ENCODE measurements around the gene TIMM44.
"Not testable (repeated sequence)": the region's sequence is repeated elsewhere in the genome, so short reads cannot be mapped to it uniquely, and the experiment has no call there.

The TIMM44 gene

DNA sequence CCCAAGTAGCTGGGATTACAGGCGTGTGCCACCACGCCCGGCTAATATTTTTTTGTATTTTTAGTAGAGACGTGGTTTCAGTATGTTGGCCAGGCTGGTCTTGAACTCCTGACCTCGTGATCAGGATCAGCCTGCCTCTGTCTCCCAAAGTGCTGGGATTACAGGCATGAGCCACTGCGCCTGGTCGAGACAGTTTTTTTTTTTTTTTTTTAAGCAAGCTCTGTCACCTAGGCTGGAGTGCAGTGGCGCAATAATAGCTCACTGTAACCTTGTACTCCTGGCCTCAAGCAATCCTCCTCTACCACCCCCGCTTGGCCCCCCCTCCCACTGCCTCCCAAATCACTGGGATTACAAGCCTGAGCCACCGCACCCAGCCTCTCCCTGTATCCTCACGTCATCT lies 46.2 kb downstream of the TIMM44 start:
- no CpG with 5 or more reads among the region's 11 CpGs for whole genome bisulfite sequencing (ENCODE audit: extremely low coverage, insufficient coverage, low lambda C conversion rate)
- H3K36me3 ChIP-seq (ENCODE audit: control insufficient read depth, insufficient read depth, low read length) = no peaks in the 10 kb centered on the region
- H3K4me3 ChIP-seq (ENCODE audit: low read length) = no peak overlapping the region

DNA sequence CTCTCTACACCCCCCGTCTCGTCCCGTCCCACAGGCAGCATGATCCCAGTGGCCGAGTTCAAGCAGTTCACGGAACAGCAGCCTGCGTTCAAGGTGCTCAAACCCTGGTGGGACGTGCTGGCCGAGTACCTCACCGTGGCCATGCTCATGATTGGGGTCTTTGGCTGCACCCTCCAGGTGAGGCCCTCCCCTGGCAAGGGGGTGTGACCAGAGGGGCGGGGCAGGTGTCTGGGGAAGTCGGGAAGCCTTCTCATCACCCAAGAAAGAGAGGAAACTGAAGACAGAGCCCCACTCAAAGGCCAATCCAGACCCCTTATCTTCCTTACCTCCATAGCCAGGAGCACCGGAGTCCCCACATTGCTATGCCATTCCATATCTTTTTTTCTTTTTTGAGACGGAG lies 47.9 kb downstream of the TIMM44 start:
- no peak for DNase-seq
- H2BK15ac ChIP-seq (replicated peaks; ENCODE audit: low read depth) = no peak overlapping the region
- H3K79me1 ChIP-seq (ENCODE audit: low read length) = no peaks in the 10 kb centered on the region
- no peak overlapping the region for H3K18ac ChIP-seq (ENCODE audit: low read length)
- no peak overlapping the region for H3K9ac ChIP-seq (ENCODE audit: low read length)
- H2AK5ac ChIP-seq (ENCODE audit: low read length) = no peak overlapping the region
- no peak overlapping the region for H2BK120ac ChIP-seq (ENCODE audit: low read depth, low read length)
- H3K56ac ChIP-seq (ENCODE audit: low read length) = no peak overlapping the region
- no peaks in the 10 kb centered on the region for H3K27me3 ChIP-seq (ENCODE audit: insufficient read depth, low read length, poor library complexity)
- H3K27ac ChIP-seq (ENCODE audit: low read depth, low read length) = no peak overlapping the region
- H3K4me1 ChIP-seq (ENCODE audit: control insufficient read depth, low read depth, low read length) = no peaks in the 10 kb centered on the region
- H4K8ac ChIP-seq (ENCODE audit: low read depth, low read length) = no peak overlapping the region
- no CpG with 5 or more reads among the region's 13 CpGs for WGBS (ENCODE audit: extremely low coverage, insufficient coverage, low lambda C conversion rate)
- no peak overlapping the region for H4K5ac ChIP-seq (ENCODE audit: low read length)
- H3K23ac ChIP-seq (ENCODE audit: low read length) = no peak overlapping the region
- no peak overlapping the region for H3K4ac ChIP-seq (ENCODE audit: low read depth, low read length)
- no peak overlapping the region for H3K4me2 ChIP-seq (ENCODE audit: low read length)
- no peak overlapping the region for H3K4me3 ChIP-seq (ENCODE audit: low read length)
- H3K79me2 ChIP-seq (ENCODE audit: control insufficient read depth, insufficient read depth, low read length) = no peaks in the 10 kb centered on the region
- H3K36me3 ChIP-seq (ENCODE audit: control insufficient read depth, insufficient read depth, low read length) = no peaks in the 10 kb centered on the region
- no peak overlapping the region for H2BK5ac ChIP-seq (ENCODE audit: low read length)

More for the DNA sequence above, 46.2 kb downstream of the TIMM44 start:
- H3K4me2 ChIP-seq (ENCODE audit: low read length) = no peak overlapping the region
- no peak overlapping the region for H2BK120ac ChIP-seq (ENCODE audit: low read depth, low read length)
- H4K5ac ChIP-seq (ENCODE audit: low read length) = no peak overlapping the region
- no peaks in the 10 kb centered on the region for H3K4me1 ChIP-seq (ENCODE audit: control insufficient read depth, low read depth, low read length)
- no peak for DNase-seq
- no peaks in the 10 kb centered on the region for H3K79me2 ChIP-seq (ENCODE audit: control insufficient read depth, insufficient read depth, low read length)
- no peak overlapping the region for H3K56ac ChIP-seq (ENCODE audit: low read length)
- H2BK5ac ChIP-seq (ENCODE audit: low read length) = no peak overlapping the region
- H4K8ac ChIP-seq (ENCODE audit: low read depth, low read length) = no peak overlapping the region
- H3K18ac ChIP-seq (ENCODE audit: low read length) = no peak overlapping the region
- no peak overlapping the region for H3K4ac ChIP-seq (ENCODE audit: low read depth, low read length)
- H3K23ac ChIP-seq (ENCODE audit: low read length) = no peak overlapping the region
- H3K79me1 ChIP-seq (ENCODE audit: low read length) = no peaks in the 10 kb centered on the region
- no peak overlapping the region for H3K27ac ChIP-seq (ENCODE audit: low read depth, low read length)
- no peaks in the 10 kb centered on the region for H3K27me3 ChIP-seq (ENCODE audit: insufficient read depth, low read length, poor library complexity)
- H2AK5ac ChIP-seq (ENCODE audit: low read length) = no peak overlapping the region
- H3K9ac ChIP-seq (ENCODE audit: low read length) = no peak overlapping the region
- H2BK15ac ChIP-seq (replicated peaks; ENCODE audit: low read depth) = no peak overlapping the region

DNA sequence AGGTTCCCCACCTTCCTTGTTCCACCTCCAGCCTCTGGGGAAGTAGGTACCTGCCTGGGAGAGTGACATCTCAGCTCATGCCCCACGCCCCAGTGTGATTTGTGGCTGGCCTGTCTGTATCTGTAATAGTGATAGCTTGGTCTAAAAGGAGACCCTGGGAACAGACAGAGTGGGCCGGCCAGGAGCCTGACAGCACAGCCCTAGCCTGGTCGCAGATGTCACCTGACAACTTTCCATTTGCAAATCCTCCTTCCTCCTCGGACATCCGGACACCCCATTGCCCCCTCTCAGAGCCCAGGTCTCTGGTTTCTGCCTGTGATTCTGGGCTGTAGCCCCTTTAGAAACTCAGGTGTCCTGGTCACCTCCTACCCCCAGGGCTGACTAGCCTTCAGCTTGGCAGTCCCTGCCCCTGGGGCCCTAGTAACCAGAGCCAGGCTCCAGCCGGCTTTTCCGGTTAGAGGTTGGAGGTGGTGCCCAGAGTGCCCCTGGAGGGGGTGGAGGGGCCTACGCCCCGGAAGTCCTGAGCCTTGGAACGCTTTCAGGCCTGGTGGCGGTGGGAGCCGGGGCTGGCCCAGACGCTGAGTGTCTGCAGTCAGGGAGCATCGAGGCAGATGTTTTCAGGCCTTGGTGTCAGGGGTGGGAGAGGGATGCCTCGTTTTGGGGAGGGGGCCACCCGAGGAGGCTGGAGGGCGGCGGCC lies 48.7 kb downstream of the TIMM44 start:
- no peak overlapping the region for H3K27ac ChIP-seq (ENCODE audit: low read depth, low read length)
- WGBS (ENCODE audit: extremely low coverage, insufficient coverage, low lambda C conversion rate) = no CpG with 5 or more reads among the region's 18 CpGs

DNA sequence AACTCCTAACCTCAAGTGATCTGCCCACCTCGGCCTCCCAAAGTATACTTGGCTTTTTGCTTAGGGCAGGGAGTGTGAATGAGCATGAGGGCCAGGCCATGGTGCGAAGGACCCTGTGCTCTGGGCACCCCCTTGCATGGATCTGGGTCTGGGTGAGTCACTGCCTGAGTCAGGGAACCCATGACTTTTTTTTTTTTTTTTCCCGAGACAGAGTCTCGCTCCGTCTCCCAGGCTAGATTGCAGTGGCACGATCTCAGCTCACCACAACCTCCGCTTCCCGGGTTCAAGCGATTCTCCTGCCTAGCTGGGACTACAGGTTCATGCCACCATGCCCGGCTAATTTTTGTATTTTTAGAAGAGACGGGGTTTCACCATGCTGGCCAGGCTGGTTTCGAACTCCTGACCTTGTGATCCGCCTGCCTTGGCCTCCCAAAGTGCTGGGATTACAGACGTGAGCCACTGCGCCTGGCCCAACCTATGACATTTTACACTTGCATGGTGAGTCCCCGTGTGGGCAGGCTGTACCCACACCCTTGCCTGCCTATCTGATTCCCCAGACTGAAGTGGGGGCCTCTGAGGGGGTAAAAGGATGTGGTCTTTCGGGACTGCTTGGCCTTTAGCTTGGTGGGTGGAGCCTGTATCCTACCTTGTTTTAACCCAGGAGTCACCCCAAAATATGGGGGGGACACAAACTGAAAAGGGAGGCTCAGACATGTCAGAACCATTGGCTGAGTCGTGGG lies 49.9 kb downstream of the TIMM44 start:
- not testable (repeated sequence) for H3K9ac ChIP-seq (ENCODE audit: low read length); H3K23ac ChIP-seq (ENCODE audit: low read length); H3K79me1 ChIP-seq (ENCODE audit: low read length); H3K4me3 ChIP-seq (ENCODE audit: low read length); H4K8ac ChIP-seq (ENCODE audit: low read depth, low read length); H3K4me2 ChIP-seq (ENCODE audit: low read length); H3K4me1 ChIP-seq (ENCODE audit: control insufficient read depth, low read depth, low read length); H2BK5ac ChIP-seq (ENCODE audit: low read length); H3K36me3 ChIP-seq (ENCODE audit: control insufficient read depth, insufficient read depth, low read length); H3K56ac ChIP-seq (ENCODE audit: low read length); H3K4ac ChIP-seq (ENCODE audit: low read depth, low read length); H3K18ac ChIP-seq (ENCODE audit: low read length); H2BK15ac ChIP-seq (replicated peaks; ENCODE audit: low read depth); H2AK5ac ChIP-seq (ENCODE audit: low read length); H3K27ac ChIP-seq (ENCODE audit: low read depth, low read length); H3K27me3 ChIP-seq (ENCODE audit: insufficient read depth, low read length, poor library complexity); H4K5ac ChIP-seq (ENCODE audit: low read length); H3K79me2 ChIP-seq (ENCODE audit: control insufficient read depth, insufficient read depth, low read length); DNase-seq; H2BK120ac ChIP-seq (ENCODE audit: low read depth, low read length)
- no CpG with 5 or more reads among the region's 18 CpGs for WGBS (ENCODE audit: extremely low coverage, insufficient coverage, low lambda C conversion rate)

More for the DNA sequence above, 48.7 kb downstream of the TIMM44 start:
- Histone ChIP-seq H3K79me1 (ENCODE audit: low read length) (no peaks in the 10 kb centered on the region), H4K5ac (ENCODE audit: low read length) (no peak overlapping the region), H3K4me1 (ENCODE audit: control insufficient read depth, low read depth, low read length) (no peaks in the 10 kb centered on the region), H3K18ac (ENCODE audit: low read length) (no peak overlapping the region), H3K79me2 (ENCODE audit: control insufficient read depth, insufficient read depth, low read length) (no peaks in the 10 kb centered on the region), H3K4me2 (ENCODE audit: low read length) (no peak overlapping the region), H3K9ac (ENCODE audit: low read length) (no peak overlapping the region), H2BK15ac (replicated peaks; ENCODE audit: low read depth) (no peak overlapping the region), H3K56ac (ENCODE audit: low read length) (no peak overlapping the region), H2BK120ac (ENCODE audit: low read depth, low read length) (no peak overlapping the region), H2BK5ac (ENCODE audit: low read length) (no peak overlapping the region), H3K36me3 (ENCODE audit: control insufficient read depth, insufficient read depth, low read length) (no peaks in the 10 kb centered on the region), H3K23ac (ENCODE audit: low read length) (no peak overlapping the region), H4K8ac (ENCODE audit: low read depth, low read length) (no peak overlapping the region), H3K27me3 (ENCODE audit: insufficient read depth, low read length, poor library complexity) (no peaks in the 10 kb centered on the region), H3K4ac (ENCODE audit: low read depth, low read length) (no peak overlapping the region), H3K4me3 (ENCODE audit: low read length) (no peak overlapping the region), H2AK5ac (ENCODE audit: low read length) (no peak overlapping the region)
- no peak for DNase-seq

DNA sequence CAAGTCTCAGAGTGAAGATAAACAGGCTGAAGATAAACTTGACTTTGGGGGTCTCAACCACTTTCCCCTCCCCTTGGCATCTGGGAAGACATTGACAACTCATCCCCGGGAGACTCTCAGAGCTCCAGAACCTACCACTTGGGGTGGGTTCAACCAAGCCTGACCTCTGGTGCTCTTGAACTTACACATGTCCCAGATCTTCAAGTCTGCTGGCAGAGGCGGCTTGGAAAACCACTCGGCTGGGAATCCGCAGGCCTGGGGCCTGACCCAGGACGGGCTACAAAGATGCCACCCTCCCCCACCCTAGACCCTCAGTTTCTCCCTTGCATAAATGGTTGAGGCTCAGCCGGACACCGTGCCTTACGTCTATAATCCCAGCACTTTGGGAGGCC lies 54.6 kb downstream of the TIMM44 start:
- H2AK5ac ChIP-seq (ENCODE audit: low read length) = no peak overlapping the region
- H4K8ac ChIP-seq (ENCODE audit: low read depth, low read length) = no peak overlapping the region
- no peak overlapping the region for H2BK120ac ChIP-seq (ENCODE audit: low read depth, low read length)
- H3K79me1 ChIP-seq (ENCODE audit: low read length) = no peaks in the 10 kb centered on the region
- H3K27ac ChIP-seq (ENCODE audit: low read depth, low read length) = no peak overlapping the region
- no peak overlapping the region for H4K5ac ChIP-seq (ENCODE audit: low read length)
- H2BK5ac ChIP-seq (ENCODE audit: low read length) = no peak overlapping the region
- H3K4me2 ChIP-seq (ENCODE audit: low read length) = peak overlapping the region; percentile 64
- no peaks in the 10 kb centered on the region for H3K36me3 ChIP-seq (ENCODE audit: control insufficient read depth, insufficient read depth, low read length)
- no peaks in the 10 kb centered on the region for H3K27me3 ChIP-seq (ENCODE audit: insufficient read depth, low read length, poor library complexity)
- H3K18ac ChIP-seq (ENCODE audit: low read length) = peak overlapping the region; percentile 78
- H3K56ac ChIP-seq (ENCODE audit: low read length) = peak overlapping the region; percentile 92
- H3K9ac ChIP-seq (ENCODE audit: low read length) = peak overlapping the region; percentile 71
- no peak overlapping the region for H3K4ac ChIP-seq (ENCODE audit: low read depth, low read length)
- H3K4me1 ChIP-seq (ENCODE audit: control insufficient read depth, low read depth, low read length) = no peaks in the 10 kb centered on the region
- H3K23ac ChIP-seq (ENCODE audit: low read length) = peak overlapping the region; percentile 66
- no peak for DNase-seq
- H3K79me2 ChIP-seq (ENCODE audit: control insufficient read depth, insufficient read depth, low read length) = no peaks in the 10 kb centered on the region
- no CpG with 5 or more reads among the region's 8 CpGs for WGBS (ENCODE audit: extremely low coverage, insufficient coverage, low lambda C conversion rate)
- no peak overlapping the region for H2BK15ac ChIP-seq (replicated peaks; ENCODE audit: low read depth)
- peak overlapping the region; percentile 32 for H3K4me3 ChIP-seq (ENCODE audit: low read length)

All from mesendoderm (in vitro differentiated cells).